ENCODE measurements around the gene ELOVL5. TPM values are rescaled to one million over a fixed set of nuclear protein-coding genes. Genes with fewer than 3 reads are reported as not detected.
A peak's percentile ranks its signal among the peaks of the same experiment; 100 is the strongest.

The ELOVL5 gene
- total RNA-seq, 1 experiment from 2014 or later = 218 TPM

DNA sequence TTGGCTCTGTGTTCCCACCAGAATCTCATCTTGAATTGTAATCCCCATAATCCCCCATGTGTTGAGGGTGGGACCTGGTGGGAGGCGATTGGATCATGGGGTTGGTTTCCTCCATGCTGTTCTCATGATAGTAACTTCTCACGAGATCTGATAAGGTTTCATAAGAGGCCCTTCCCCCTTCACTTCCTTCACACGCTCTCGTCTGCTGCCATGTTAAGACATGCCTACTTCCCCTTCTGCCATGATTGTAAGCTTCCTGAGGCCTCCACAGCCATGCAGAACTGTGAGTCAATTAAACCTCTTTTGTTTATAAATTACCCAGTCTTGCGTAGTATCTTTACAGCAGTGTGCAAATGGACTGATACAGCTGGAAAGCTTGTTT lies 90.0 kb downstream of the ELOVL5 start:
- TF ChIP-seq SIN3A (IDR thresholded peaks at IDR 0.05; ENCODE audit: borderline replicate concordance, insufficient read depth, low read depth, low read length) (no peak), TCF7L2 (IDR thresholded peaks at IDR 0.05; ENCODE audit: low read depth, low read length) (no peak), POLR2AphosphoS5 (IDR thresholded peaks at IDR 0.05; ENCODE audit: low read depth, low read length) (no peak), CTCF (IDR thresholded peaks at IDR 0.05) (no peak), REST (IDR thresholded peaks at IDR 0.05; ENCODE audit: insufficient read depth in 1 of 2, low read depth in 2 of 2, low read length in 1 of 2) (no peak)
- POLR2A ChIA-PET = no interaction called here
- CTCF ChIA-PET = no interaction called here
- no TSS peak for BruUV-seq (replicated peaks)
- Histone ChIP-seq H3K27ac (ENCODE audit: low read length) (no peak overlapping the region), H3K9me3 (ENCODE audit: control insufficient read depth, insufficient read depth, low read depth, low read length) (no peaks in the 10 kb centered on the region), H3K4me1 (ENCODE audit: control insufficient read depth, insufficient read depth, low read length) (no peaks in the 10 kb centered on the region), H3K4me3 (ENCODE audit: low read depth in 2 of 2, low read length in 2 of 2) (no peak overlapping the region), H3K27me3 (ENCODE audit: control insufficient read depth, insufficient read depth, low read length) (no peaks in the 10 kb centered on the region), H3K36me3 (ENCODE audit: control insufficient read depth, insufficient read depth, low read length) (peaks cover 10% of the 10 kb centered on the region; the same call in 1 of the 2 replicates)
- DNase-seq (ENCODE audit: low read depth, low spot score) = no peak
- in situ Hi-C loops (cut with HindIII; ENCODE audit: low pct_unique_long_range_greater_than_20kb, low sequenced_read_pairs) = no loop called here
- intact Hi-C loops (cut with micrococcal nuclease; ENCODE audit: unreplicated experiment) = no loop called here
- ATAC-seq = no peak

- BruUV-seq (replicated peaks) = no TSS peak
- H3K27me3 ChIP-seq (ENCODE audit: control insufficient read depth, insufficient read depth, low read length) = no peaks in the 10 kb centered on the region
- CTCF ChIA-PET = no interaction called here
- H3K36me3 ChIP-seq (ENCODE audit: control insufficient read depth, insufficient read depth, low read length) = peaks cover 10% of the 10 kb centered on the region; the same call in 1 of the 2 replicates
- H3K4me3 ChIP-seq (ENCODE audit: low read depth in 2 of 2, low read length in 2 of 2) = no peak overlapping the region
- H3K27ac ChIP-seq (ENCODE audit: low read length) = no peak overlapping the region
- H3K9me3 ChIP-seq (ENCODE audit: control insufficient read depth, insufficient read depth, low read depth, low read length) = no peaks in the 10 kb centered on the region
- H3K4me1 ChIP-seq (ENCODE audit: control insufficient read depth, insufficient read depth, low read length) = no peaks in the 10 kb centered on the region
- no peak for DNase-seq (ENCODE audit: low read depth, low spot score)
- no peak for TF ChIP-seq TCF7L2 (IDR thresholded peaks at IDR 0.05; ENCODE audit: low read depth, low read length)
- no peak for TF ChIP-seq REST (IDR thresholded peaks at IDR 0.05; ENCODE audit: insufficient read depth in 1 of 2, low read depth in 2 of 2, low read length in 1 of 2)
- 0 out of 2 replicates have a peak, but pooled peaks have one; percentile 28 for TF ChIP-seq POLR2AphosphoS5 (IDR thresholded peaks at IDR 0.05; ENCODE audit: low read depth, low read length)
- intact Hi-C loops (cut with micrococcal nuclease; ENCODE audit: unreplicated experiment) = no loop called here
- POLR2A ChIA-PET = no interaction called here
- ATAC-seq = peak; percentile 50; the same call in 1 of the 2 replicates
- in situ Hi-C loops (cut with HindIII; ENCODE audit: low pct_unique_long_range_greater_than_20kb, low sequenced_read_pairs) = no loop called here
These were observed 90.5 kb downstream of the ELOVL5 start for GRCh38 chr6:53258076-53258773.
